WI38 (cell line): ENCODE measurements around the gene CFAP119.

Experiments
- H3K4me3 ChIP-seq: 2 replicates; pipeline ENCODE4 v1.5.1; 2011; ENCODE audit warnings: low read depth, mild to moderate bottlenecking, control low read depth, low read length
- CTCF ChIP-seq: IDR thresholded peaks from 2 replicates; pipeline ENCODE4 v1.5.1; 2012; ENCODE audit warnings: low read depth, mild to moderate bottlenecking, control low read depth, low read length

The CFAP119 gene

GRCh38 chr16:30722443-30722842, 39.4 kb downstream of the CFAP119 start:
- no peak for TF ChIP-seq CTCF

GRCh38 chr16:30721606-30722005, 40.3 kb downstream of the CFAP119 start:
- no peak for TF ChIP-seq CTCF
- H3K4me3 ChIP-seq, result no peak overlapping the region

More at GRCh38 chr16:30722443-30722842, 39.4 kb downstream of the CFAP119 start:
- H3K4me3 ChIP-seq, result no peak overlapping the region

GRCh38 chr16:30721167-30721566, 40.7 kb downstream of the CFAP119 start:
- H3K4me3 ChIP-seq, result no peak overlapping the region
- TF ChIP-seq CTCF, result no peak

GRCh38 chr16:30720694-30721093, 41.2 kb downstream of the CFAP119 start:
- TF ChIP-seq CTCF, result no peak

GRCh38 chr16:30720086-30720485, 41.8 kb downstream of the CFAP119 start:
- H3K4me3 ChIP-seq, result no peak overlapping the region
- TF ChIP-seq CTCF, result no peak

More at GRCh38 chr16:30720694-30721093, 41.2 kb downstream of the CFAP119 start:
- H3K4me3 ChIP-seq, result no peak overlapping the region

- no peak overlapping the region for H3K4me3 ChIP-seq
- no peak for TF ChIP-seq CTCF
Measured at GRCh38 chr16:30715750-30716445, 46.0 kb downstream of the CFAP119 start.

- no peak overlapping the region for H3K4me3 ChIP-seq
- no peak for TF ChIP-seq CTCF
Measured at GRCh38 chr16:30711712-30712111, 50.1 kb downstream of the CFAP119 start.
